ENCODE data around the gene ACSL1. TPM values are rescaled to one million over a fixed set of nuclear protein-coding genes. Genes with fewer than 3 reads are reported as not detected.

Gene ACSL1, protein sequence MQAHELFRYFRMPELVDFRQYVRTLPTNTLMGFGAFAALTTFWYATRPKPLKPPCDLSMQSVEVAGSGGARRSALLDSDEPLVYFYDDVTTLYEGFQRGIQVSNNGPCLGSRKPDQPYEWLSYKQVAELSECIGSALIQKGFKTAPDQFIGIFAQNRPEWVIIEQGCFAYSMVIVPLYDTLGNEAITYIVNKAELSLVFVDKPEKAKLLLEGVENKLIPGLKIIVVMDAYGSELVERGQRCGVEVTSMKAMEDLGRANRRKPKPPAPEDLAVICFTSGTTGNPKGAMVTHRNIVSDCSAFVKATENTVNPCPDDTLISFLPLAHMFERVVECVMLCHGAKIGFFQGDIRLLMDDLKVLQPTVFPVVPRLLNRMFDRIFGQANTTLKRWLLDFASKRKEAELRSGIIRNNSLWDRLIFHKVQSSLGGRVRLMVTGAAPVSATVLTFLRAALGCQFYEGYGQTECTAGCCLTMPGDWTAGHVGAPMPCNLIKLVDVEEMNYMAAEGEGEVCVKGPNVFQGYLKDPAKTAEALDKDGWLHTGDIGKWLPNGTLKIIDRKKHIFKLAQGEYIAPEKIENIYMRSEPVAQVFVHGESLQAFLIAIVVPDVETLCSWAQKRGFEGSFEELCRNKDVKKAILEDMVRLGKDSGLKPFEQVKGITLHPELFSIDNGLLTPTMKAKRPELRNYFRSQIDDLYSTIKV
- total RNA-seq, result 30.4 and 32.0 TPM in 2 replicates

DNA sequence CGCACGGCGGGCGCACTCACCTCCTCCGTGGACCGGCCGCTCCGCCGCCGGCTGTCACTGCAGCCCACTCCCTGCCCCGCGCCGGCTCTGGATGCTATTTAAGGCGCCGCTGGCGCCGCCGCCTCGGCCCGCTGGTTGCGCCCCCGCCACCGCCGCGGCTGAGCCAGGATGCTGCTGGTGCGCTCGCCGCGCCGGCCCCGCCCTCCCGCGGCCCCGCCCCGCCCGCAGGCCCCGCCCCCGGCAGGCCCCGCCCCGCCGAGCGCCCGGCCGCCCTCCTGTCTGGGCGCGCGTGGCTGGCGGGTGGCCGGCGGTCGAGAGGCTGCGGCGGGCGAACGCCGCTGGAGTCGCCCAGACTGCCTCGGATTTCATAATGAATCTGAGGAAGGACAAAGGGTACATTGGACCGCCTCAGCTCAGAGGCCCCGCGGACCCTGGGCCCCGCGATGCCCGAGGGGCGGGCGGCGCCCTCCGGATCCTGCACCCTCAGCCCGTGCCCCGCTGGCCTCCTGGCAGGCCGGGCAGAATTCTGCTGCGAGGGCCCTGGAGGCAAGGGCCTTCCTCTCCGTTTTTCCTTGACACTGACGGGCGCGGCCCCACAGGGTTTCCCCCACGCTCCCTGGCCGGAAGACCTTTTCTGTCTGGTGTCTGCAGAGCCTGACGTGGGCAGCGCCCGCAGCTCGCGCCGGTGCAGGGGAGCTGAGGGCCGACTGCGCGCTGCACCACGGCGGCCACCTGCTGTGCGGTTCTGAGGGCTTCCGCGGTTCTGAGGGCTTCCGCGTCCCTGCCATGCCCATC lies at the start of gene ACSL1:
ACSL1 (minus strand) TSS at position 73 of the 795 bp plus-strand sequence. CDS start 22,454 bp downstream, outside the sequence.

DNA sequence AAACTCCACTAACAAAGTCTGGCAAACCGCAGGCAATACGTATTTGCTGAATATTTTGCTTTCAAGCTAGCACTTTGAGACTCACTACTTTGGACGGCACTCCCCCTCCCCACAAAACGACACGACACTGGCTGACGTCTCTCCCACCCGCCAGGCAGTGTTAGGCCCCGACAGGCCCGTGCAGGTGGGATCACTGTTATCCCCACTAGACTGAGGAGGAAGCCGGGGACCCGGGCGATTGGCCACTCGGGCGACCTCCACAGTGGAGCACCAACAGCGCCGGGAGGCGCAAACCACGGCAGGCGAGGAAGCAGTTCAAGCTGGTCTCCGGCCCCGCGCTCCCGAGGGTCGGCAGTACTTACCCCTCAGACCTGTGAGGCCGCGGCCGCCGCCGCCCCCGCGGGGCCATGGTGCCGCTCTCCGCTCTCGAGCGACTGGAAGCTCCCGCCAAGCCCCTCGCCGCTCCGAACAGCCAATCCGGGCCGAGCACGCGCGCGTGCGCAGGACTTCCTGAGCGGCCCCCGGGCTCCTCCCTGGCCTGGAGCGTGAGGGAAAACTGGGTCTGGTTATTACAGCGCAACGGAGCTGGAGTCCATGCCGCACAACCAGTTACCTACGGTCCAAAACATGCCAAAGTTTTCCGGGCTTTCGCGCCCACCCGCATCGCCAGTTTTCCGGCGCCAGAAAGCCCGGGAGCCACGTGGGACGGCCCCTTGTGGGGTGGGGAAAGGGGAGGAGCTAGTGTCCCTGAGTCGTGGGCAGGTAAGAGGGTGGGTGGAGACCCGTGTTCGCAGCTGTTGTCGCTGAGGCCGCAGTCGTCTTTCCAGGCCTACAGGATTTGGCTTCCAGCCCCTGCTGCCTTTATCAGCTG lies 91.9 kb downstream of the ACSL1 start, which contains the start of gene CENPU:
CENPU (minus strand) TSS at position 443 of the 871 bp plus-strand sequence; CDS start at position 409, 34 bp downstream.

Other genes starting within 250 kb of the ACSL1 start
- gene CASP3, start 176.5 kb downstream of the ACSL1 start, total RNA-seq, result 17.9 and 23.1 TPM in 2 replicates
- 14.6 and 21.5 TPM in 2 replicates for gene PRIMPOL, start 176.2 kb downstream of the ACSL1 start, total RNA-seq
- 2.0 and 38.0 TPM in 2 replicates for gene CENPU, start 91.9 kb downstream of the ACSL1 start, total RNA-seq
- not detected in 2 replicates for gene HELT, start 192.5 kb upstream of the ACSL1 start, total RNA-seq

All from smooth muscle cell of trachea (primary cell).